GM12878 (cell line): ENCODE data around the gene STEAP1.

Source experiments
- BCL3 ChIP-seq: IDR thresholded peaks from 2 replicates; pipeline ENCODE4 v1.6.1; 2011; ENCODE audit warnings: borderline replicate concordance, low read depth, mild to moderate bottlenecking, moderate library complexity, low read length; ENCODE audit not compliant: insufficient read depth, poor library complexity, severe bottlenecking
- CBFB ChIP-seq: IDR thresholded peaks from 2 replicates; pipeline ENCODE4 v1.6.1; 2016; ENCODE audit warnings: antibody characterized with exemption, low read depth
- CTCF ChIP-seq, 3 experiments: IDR thresholded peaks in 2 of 3; conservative IDR thresholded peaks in 1 of 3; 2 replicates each; pipeline ENCODE4 v1.5.1; 2011; ENCODE audit warnings: low read depth in 3 of 3, low read length in 3 of 3, mild to moderate bottlenecking in 3 of 3, control low read depth in 2 of 3, moderate library complexity in 2 of 3, inconsistent platforms in 1 of 3, mixed read lengths in 1 of 3; ENCODE audit not compliant: control insufficient read depth in 2 of 3, insufficient read depth in 1 of 3; ENCODE audit errors: extremely low read depth in 1 of 3
- EP300 ChIP-seq, 2 experiments: fragments of 150-350 bp in 1 of 2; IDR thresholded peaks; 2 replicates each; pipeline ENCODE4 v1.6.1; 2011 to 2012; ENCODE audit warnings: low read depth in 2 of 2, low read length in 2 of 2, borderline replicate concordance in 1 of 2, improper control_type of control experiment in 1 of 2, inconsistent platforms in 1 of 2; ENCODE audit not compliant: control insufficient read depth in 1 of 2
- EZH2 ChIP-seq: IDR thresholded peaks from 2 replicates; pipeline ENCODE4 v1.6.1; 2012; ENCODE audit warnings: low read depth, mild to moderate bottlenecking, control low read depth, inconsistent platforms, low read length, borderline replicate concordance; ENCODE audit not compliant: control insufficient read depth
- POLR2A ChIP-seq: IDR thresholded peaks from 2 replicates; pipeline ENCODE4 v1.6.1; 2011; ENCODE audit warnings: low read depth, mild to moderate bottlenecking, low read length
- RAD21 ChIP-seq: IDR thresholded peaks from 2 replicates; pipeline ENCODE4 v1.6.1; 2011; ENCODE audit warnings: mild to moderate bottlenecking, low read depth, low read length, moderate library complexity; ENCODE audit not compliant: insufficient read depth
- SPI1 ChIP-seq: IDR thresholded peaks from 2 replicates; pipeline ENCODE4 v1.6.1; 2011; ENCODE audit warnings: low read depth, mild to moderate bottlenecking, low read length, moderate library complexity, borderline replicate concordance; ENCODE audit not compliant: insufficient read depth
- TAF1 ChIP-seq: IDR thresholded peaks from 2 replicates; pipeline ENCODE4 v1.6.1; 2011; ENCODE audit warnings: mild to moderate bottlenecking, low read depth, low read length, borderline replicate concordance
- TCF7 ChIP-seq: IDR thresholded peaks from 2 replicates; pipeline ENCODE4 v1.6.1; 2014; ENCODE audit warnings: antibody characterized with exemption, borderline replicate concordance
- TF ChIP-seq, protein P1 (sequence below): fragments of 450-650 bp; IDR thresholded peaks from 2 replicates; pipeline ENCODE4 v1.6.1; 2017; ENCODE audit warnings: mild to moderate bottlenecking, moderate library complexity

DNA sequence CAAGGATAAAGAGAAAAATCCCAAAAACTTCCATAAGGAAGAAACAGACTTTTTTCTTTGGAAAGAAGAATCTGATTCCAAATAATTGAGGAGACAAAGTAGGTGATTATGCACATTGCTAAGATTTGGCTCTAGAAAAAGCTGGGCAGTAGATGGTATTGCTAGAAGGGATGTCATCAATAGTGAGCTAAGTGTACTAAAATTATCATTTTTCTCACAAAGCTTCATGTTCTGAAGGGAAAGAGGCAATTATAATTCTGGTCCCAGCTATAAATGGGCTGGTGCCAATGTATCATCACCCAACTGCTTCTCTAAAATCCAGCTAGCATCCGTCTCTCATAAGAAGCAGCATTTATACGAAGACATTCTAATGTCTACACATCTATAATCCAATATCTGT is 23.9 kb downstream of the STEAP1 start:
- TF ChIP-seq TCF7: no peak
- no peak for TF ChIP-seq CTCF (IDR thresholded peaks at IDR 0.05 in 2 of 3, conservative IDR thresholded peaks at IDR 0.05 in 1 of 3; ENCODE audit: control insufficient read depth in 2 of 3, extremely low read depth in 1 of 3, insufficient read depth in 1 of 3, low read depth in 3 of 3, low read length in 3 of 3)
- no peak for TF ChIP-seq POLR2A
- no peak for TF ChIP-seq BCL3
- no peak for TF ChIP-seq EZH2
- TF ChIP-seq, protein P1, sequence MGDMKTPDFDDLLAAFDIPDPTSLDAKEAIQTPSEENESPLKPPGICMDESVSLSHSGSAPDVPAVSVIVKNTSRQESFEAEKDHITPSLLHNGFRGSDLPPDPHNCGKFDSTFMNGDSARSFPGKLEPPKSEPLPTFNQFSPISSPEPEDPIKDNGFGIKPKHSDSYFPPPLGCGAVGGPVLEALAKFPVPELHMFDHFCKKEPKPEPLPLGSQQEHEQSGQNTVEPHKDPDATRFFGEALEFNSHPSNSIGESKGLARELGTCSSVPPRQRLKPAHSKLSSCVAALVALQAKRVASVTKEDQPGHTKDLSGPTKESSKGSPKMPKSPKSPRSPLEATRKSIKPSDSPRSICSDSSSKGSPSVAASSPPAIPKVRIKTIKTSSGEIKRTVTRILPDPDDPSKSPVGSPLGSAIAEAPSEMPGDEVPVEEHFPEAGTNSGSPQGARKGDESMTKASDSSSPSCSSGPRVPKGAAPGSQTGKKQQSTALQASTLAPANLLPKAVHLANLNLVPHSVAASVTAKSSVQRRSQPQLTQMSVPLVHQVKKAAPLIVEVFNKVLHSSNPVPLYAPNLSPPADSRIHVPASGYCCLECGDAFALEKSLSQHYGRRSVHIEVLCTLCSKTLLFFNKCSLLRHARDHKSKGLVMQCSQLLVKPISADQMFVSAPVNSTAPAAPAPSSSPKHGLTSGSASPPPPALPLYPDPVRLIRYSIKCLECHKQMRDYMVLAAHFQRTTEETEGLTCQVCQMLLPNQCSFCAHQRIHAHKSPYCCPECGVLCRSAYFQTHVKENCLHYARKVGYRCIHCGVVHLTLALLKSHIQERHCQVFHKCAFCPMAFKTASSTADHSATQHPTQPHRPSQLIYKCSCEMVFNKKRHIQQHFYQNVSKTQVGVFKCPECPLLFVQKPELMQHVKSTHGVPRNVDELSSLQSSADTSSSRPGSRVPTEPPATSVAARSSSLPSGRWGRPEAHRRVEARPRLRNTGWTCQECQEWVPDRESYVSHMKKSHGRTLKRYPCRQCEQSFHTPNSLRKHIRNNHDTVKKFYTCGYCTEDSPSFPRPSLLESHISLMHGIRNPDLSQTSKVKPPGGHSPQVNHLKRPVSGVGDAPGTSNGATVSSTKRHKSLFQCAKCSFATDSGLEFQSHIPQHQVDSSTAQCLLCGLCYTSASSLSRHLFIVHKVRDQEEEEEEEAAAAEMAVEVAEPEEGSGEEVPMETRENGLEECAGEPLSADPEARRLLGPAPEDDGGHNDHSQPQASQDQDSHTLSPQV: no peak
- no peak for TF ChIP-seq TAF1
- no peak for TF ChIP-seq SPI1
- TF ChIP-seq EP300 (IDR thresholded peaks at IDR 0.05; ENCODE audit: borderline replicate concordance in 1 of 2, control insufficient read depth in 1 of 2, low read depth in 2 of 2, low read length in 2 of 2): no peak
- no peak for TF ChIP-seq CBFB
- TF ChIP-seq RAD21: no peak
